Liver (tissue), 9 donors: ENCODE measurements around the gene SRGAP3. TPM values are rescaled to one million over a fixed set of nuclear protein-coding genes. Genes with fewer than 3 reads are reported as not detected.

Experiments
- DNase-seq: peaks from one replicate; pipeline ENCODE4 v3.0.0-alpha.2; 2017; ENCODE audit warnings: low spot score
- H3K27ac ChIP-seq, 2 donors: one replicate each; pipeline ENCODE4 v1.7.0; 2013; ENCODE audit warnings: inconsistent platforms in 2 of 2, low read length in 2 of 2, control low read depth in 1 of 2, low read depth in 1 of 2, mild to moderate bottlenecking in 1 of 2
- H3K27me3 ChIP-seq, 4 donors: one replicate each; pipeline versions ENCODE4 v1.6.1 to v1.7.0; 2013; ENCODE audit warnings: low read length in 3 of 4, inconsistent platforms in 1 of 4, mild to moderate bottlenecking in 1 of 4, moderate library complexity in 1 of 4; ENCODE audit not compliant: control insufficient read depth in 4 of 4, insufficient read depth in 4 of 4
- H3K36me3 ChIP-seq, 4 donors: one replicate each; pipeline versions ENCODE4 v1.6.1 to v1.7.0; 2013; ENCODE audit warnings: low read length in 3 of 4, mild to moderate bottlenecking in 3 of 4, low read depth in 1 of 4, moderate library complexity in 1 of 4; ENCODE audit not compliant: control insufficient read depth in 4 of 4, insufficient read depth in 3 of 4
- H3K4me1 ChIP-seq, 4 donors: one replicate each; pipeline versions ENCODE4 v1.6.1 to v1.7.0; 2013; ENCODE audit warnings: low read length in 3 of 4, mild to moderate bottlenecking in 3 of 4, moderate library complexity in 1 of 4; ENCODE audit not compliant: control insufficient read depth in 4 of 4, insufficient read depth in 4 of 4
- H3K4me3 ChIP-seq, 3 donors: one replicate each; pipeline versions ENCODE4 v1.6.1 to v1.7.0; 2013; ENCODE audit warnings: low read length in 3 of 3, control low read depth in 1 of 3, low read depth in 1 of 3, mild to moderate bottlenecking in 1 of 3
- H3K9ac ChIP-seq, 2 donors: one replicate each; pipeline ENCODE4 v1.7.0; 2013; ENCODE audit warnings: low read length in 2 of 2, mild to moderate bottlenecking in 2 of 2, moderate library complexity in 2 of 2, control low read depth in 1 of 2, low read depth in 1 of 2
- H3K9me3 ChIP-seq, 4 donors: one replicate each; pipeline versions ENCODE4 v1.6.1 to v1.7.0; 2013; ENCODE audit warnings: low read length in 3 of 4; ENCODE audit not compliant: control insufficient read depth in 4 of 4
- ATF3 ChIP-seq: IDR thresholded peaks from 2 replicates; pipeline ENCODE4 v1.6.1; 2016; ENCODE audit warnings: antibody characterized with exemption
- CTCF ChIP-seq: fragments of 150-350 bp; IDR thresholded peaks from 2 replicates; pipeline ENCODE4 v1.5.1; 2017; ENCODE audit warnings: improper control_type of control experiment, low read depth, low read length; ENCODE audit not compliant: missing input control
- EGR1 ChIP-seq, 2 donors: IDR thresholded peaks; 2 replicates each; pipeline ENCODE4 v1.6.1; 2016 to 2018; ENCODE audit warnings: antibody characterized with exemption in 2 of 2, low read depth in 2 of 2
- FOXA1 ChIP-seq: IDR thresholded peaks from 2 replicates; pipeline ENCODE4 v1.6.1; 2016; ENCODE audit warnings: antibody characterized with exemption
- GABPA ChIP-seq, 2 donors: IDR thresholded peaks in 1 of 2; conservative IDR thresholded peaks in 1 of 2; 2 replicates each; pipeline ENCODE4 v1.6.1; 2016; ENCODE audit warnings: antibody characterized with exemption in 2 of 2, mild to moderate bottlenecking in 1 of 2, moderate library complexity in 1 of 2
- HNF4A ChIP-seq, 2 donors: conservative IDR thresholded peaks; 2 replicates each; pipeline ENCODE4 v1.6.1; 2016; ENCODE audit warnings: antibody characterized with exemption in 2 of 2, mild to moderate bottlenecking in 2 of 2
- HNF4G ChIP-seq: IDR thresholded peaks from 2 replicates; pipeline ENCODE4 v1.6.1; 2016; ENCODE audit warnings: antibody characterized with exemption
- JUND ChIP-seq, 2 donors: IDR thresholded peaks; 2 replicates each; pipeline ENCODE4 v1.6.1; 2016; ENCODE audit warnings: antibody characterized with exemption in 2 of 2
- MAX ChIP-seq: IDR thresholded peaks from 2 replicates; pipeline ENCODE4 v1.6.1; 2016; ENCODE audit warnings: antibody characterized with exemption
- NR2F2 ChIP-seq: IDR thresholded peaks from 2 replicates; pipeline ENCODE4 v1.6.1; 2016; ENCODE audit warnings: antibody characterized with exemption
- RAD21 ChIP-seq, 2 donors: IDR thresholded peaks; 2 replicates each; pipeline ENCODE4 v1.6.1; 2016; ENCODE audit warnings: antibody characterized with exemption in 2 of 2, mild to moderate bottlenecking in 2 of 2
- REST ChIP-seq: IDR thresholded peaks from 2 replicates; pipeline ENCODE4 v1.6.1; 2016; ENCODE audit warnings: antibody characterized with exemption, mild to moderate bottlenecking
- RXRA ChIP-seq, 2 donors: IDR thresholded peaks; 2 replicates each; pipeline ENCODE4 v1.6.1; 2017 to 2018; ENCODE audit warnings: antibody characterized with exemption in 2 of 2, mild to moderate bottlenecking in 1 of 2
- SP1 ChIP-seq: IDR thresholded peaks from 2 replicates; pipeline ENCODE4 v1.6.1; 2018; ENCODE audit warnings: antibody characterized with exemption, mild to moderate bottlenecking
- TAF1 ChIP-seq: conservative IDR thresholded peaks from 2 replicates; pipeline ENCODE4 v1.6.1; 2016; ENCODE audit warnings: antibody characterized with exemption, mild to moderate bottlenecking
- YY1 ChIP-seq: IDR thresholded peaks from 2 replicates; pipeline ENCODE4 v1.6.1; 2016; ENCODE audit warnings: antibody characterized with exemption, mild to moderate bottlenecking
- ZBTB33 ChIP-seq: IDR thresholded peaks from 2 replicates; pipeline ENCODE4 v1.6.1; 2016; ENCODE audit warnings: antibody characterized with exemption
- WGBS: extraction: QIAGEN DNeasy Blood & Tissue Kit; methylation state at CpG from one replicate; pipeline ENCODE4 v1.1.7; 2013; 5-methylcytosine and 5-hydroxymethylcytosine counted together
- polyA plus RNA-seq, 2 donors: library from polyadenylated mRNA; stranded (reverse) in 1 of 2; unstranded in 1 of 2; fragments of 200-250 nt in 1 of 2; fragments of >200 nt in 1 of 2; fragmentation: Nextera tagmentation in 1 of 2; extraction: Ambion mirVana in 1 of 2; gene quantifications; one replicate each; pipeline versions ENCODE4 v1.2.1 to v1.2.3, GENCODE V29; 2013 to 2015
- total RNA-seq, 2 donors: library from RNA; depleted of rRNA; stranded (reverse); fragments of >200 nt; gene quantifications; one replicate each; pipeline ENCODE4 v1.2.3, GENCODE V29; 2014
- donor health status: healthy.
- donor health status: healthy.
- donor health status: healthy.
- donor health status: healthy.
- donor health status: healthy.

Gene SRGAP3
- total and polyA plus RNA-seq, 4 donors, result 0.61 to 4.2 (median 1.6) TPM

GRCh38 chr3:8992199-8992598 lies 257.2 kb downstream of the SRGAP3 start:
- no peak for DNase-seq
- no peak for TF ChIP-seq NR2F2
- no peak for TF ChIP-seq RAD21 (IDR thresholded peaks at IDR 0.05)
- no peak for TF ChIP-seq SP1
- TF ChIP-seq FOXA1, result no peak
- TF ChIP-seq YY1, result no peak
- TF ChIP-seq GABPA (IDR thresholded peaks at IDR 0.05 in 1 of 2, conservative IDR thresholded peaks at IDR 0.05 in 1 of 2), result no peak
- no peak for TF ChIP-seq HNF4A (conservative IDR thresholded peaks at IDR 0.05)
- no peak for TF ChIP-seq ZBTB33
- TF ChIP-seq RXRA (IDR thresholded peaks at IDR 0.05), result no peak
- TF ChIP-seq REST, result no peak
- no peak for TF ChIP-seq HNF4G
- TF ChIP-seq JUND (IDR thresholded peaks at IDR 0.05), result no peak
- no peak for TF ChIP-seq ATF3
- TF ChIP-seq MAX, result no peak
- TF ChIP-seq CTCF, result no peak
- no peak for TF ChIP-seq EGR1 (IDR thresholded peaks at IDR 0.05; ENCODE audit: low read depth in 2 of 2)
- TF ChIP-seq TAF1, result no peak
- Histone ChIP-seq H3K4me3 (no peak overlapping the region), H3K27ac (no peak overlapping the region), H3K9ac (no peak overlapping the region), H3K4me1 (no peaks in the 10 kb centered on the region), H3K27me3 (no peaks in the 10 kb centered on the region), H3K36me3 (no peaks in the 10 kb centered on the region), H3K9me3 (no peaks in the 10 kb centered on the region)
- 91% methylated on average over 4 of the region's 4 CpGs for WGBS
